Ovary (tissue), 9 donors: ENCODE results near the gene LRFN2. TPM values are rescaled to one million over a fixed set of nuclear protein-coding genes. Genes with fewer than 3 reads are reported as not detected.

ENCODE experiments used
- DNase-seq, 5 donors: peaks; one replicate each; pipeline ENCODE4 v3.0.0-alpha.2; 2019 to 2020
- H3K27ac ChIP-seq, 2 donors: fragments of 200-600 bp; one replicate each; pipeline versions ENCODE4 v1.5.1 to v1.8.0; 2019 to 2022
- H3K27me3 ChIP-seq: fragments of 200-600 bp; one replicate; pipeline ENCODE4 v1.8.0; 2022
- H3K36me3 ChIP-seq: fragments of 200-600 bp; sonication (generic); one replicate; pipeline ENCODE4 v1.5.1; 2019
- H3K4me1 ChIP-seq: one replicate; pipeline ENCODE4 v1.8.1; 2013; ENCODE audit warnings: mild to moderate bottlenecking, moderate library complexity; ENCODE audit not compliant: insufficient read depth
- H3K4me3 ChIP-seq: fragments of 200-600 bp; sonication (generic); one replicate; pipeline ENCODE4 v1.5.1; 2017
- H3K9me3 ChIP-seq, 2 donors: fragments of 200-600 bp in 1 of 2; sonication (generic) in 1 of 2; one replicate each; pipeline versions ENCODE4 v1.5.1 to v1.8.1; 2013 to 2019; ENCODE audit warnings: mild to moderate bottlenecking in 1 of 2, moderate library complexity in 1 of 2
- EP300 ChIP-seq: sonication (generic); formaldehyde crosslinking; IDR thresholded peaks from one replicate; pipeline ENCODE4 v1.6.1; 2017; ENCODE audit warnings: antibody characterized with exemption
- POLR2A ChIP-seq: fragments of 450-650 bp; IDR thresholded peaks from one replicate; pipeline ENCODE4 v1.6.1; 2017; ENCODE audit warnings: antibody characterized with exemption, mild to moderate bottlenecking, moderate library complexity
- WGBS, 3 donors: extraction: QIAGEN DNeasy Blood & Tissue Kit in 1 of 3; methylation state at CpG; one replicate each; pipeline versions ENCODE4 v1.1.5 to v1.1.7; 2013 to 2017; 5-methylcytosine and 5-hydroxymethylcytosine counted together
- intact Hi-C, 4 donors: fragments of 100-400 bp; cut with DNase I; formaldehyde crosslinking; loops; one replicate each; pipeline versions ENCODE4 v1.11.0 to v1.15.1; 2022 to 2023
- polyA plus RNA-seq, 2 donors: library from polyadenylated mRNA; stranded (reverse); fragments of 200-250 nt in 1 of 2; fragments of 350-450 nt in 1 of 2; fragmentation: Illumina TruSeq in 1 of 2; extraction: RNeasy Lipid Tissue Mini Kit (QIAGEN cat#74804) in 1 of 2; gene quantifications; one replicate each; pipeline ENCODE4 v1.2.3, GENCODE V29; 2013 to 2014
- total RNA-seq, 7 donors: library from RNA; depleted of rRNA in 2 of 7; stranded (reverse); fragments of >200 nt in 2 of 7; fragmentation: NEBNext Ultra II Directional in 3 of 7; extraction: Animal tissue kit (Norgen Biotek cat#: 25700) in 3 of 7; gene quantifications; one replicate each; pipeline versions ENCODE4 v1.1.0 to v1.2.4, GENCODE V29; 2016 to 2023
- TF ChIP-seq, protein P1 (sequence below), 3 donors: fragments of 450-650 bp in 2 of 3; fragments of 200-600 bp in 1 of 3; IDR thresholded peaks; one replicate each; pipeline versions ENCODE4 v1.5.1 to v1.8.0; 2016 to 2022; ENCODE audit warnings: antibody characterized with exemption in 3 of 3, mild to moderate bottlenecking in 1 of 3
- donor health status: DM: no; HTN: no; CAD: no; lungs with moderate emphysema.
- donor health status: DM: no; HTN: no; CAD: no.
- donor health status: Bipolar disorder and iron deficiency.
- donor health status: DM: yes; HTN: yes; CAD: no.
- donor health status: DM: no; HTN: no; CAD: no.
- donor health status: DM: yes; HTN: yes; CAD: no.

The LRFN2 gene
- total and polyA plus RNA-seq, 9 donors = 0.10 to 2.2 (median 0.66) TPM

DNA sequence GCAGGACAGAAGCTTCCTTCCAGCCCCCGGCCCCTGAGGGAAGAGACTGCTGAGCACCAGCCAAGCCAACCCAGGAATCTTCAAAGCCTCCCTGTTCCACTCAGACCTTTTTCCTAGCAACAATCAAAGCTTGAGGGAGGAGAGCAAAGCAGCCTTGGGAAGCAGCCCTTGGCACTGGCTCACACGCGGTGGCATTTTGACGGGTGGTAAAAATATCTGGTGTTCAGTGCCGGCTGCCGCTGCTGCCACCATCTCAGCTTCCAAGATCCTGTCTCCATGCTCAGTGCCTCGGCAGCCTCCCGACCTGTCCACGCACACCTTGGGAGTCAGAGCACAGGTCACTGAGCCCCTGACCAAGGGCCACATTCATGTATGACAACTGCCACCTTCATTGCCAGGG is 170.1 kb downstream of the LRFN2 start:
- Histone ChIP-seq H3K27ac (no peak overlapping the region), H3K36me3 (no peaks in the 10 kb centered on the region), H3K9me3 (no peaks in the 10 kb centered on the region), H3K4me1 (no peaks in the 10 kb centered on the region), H3K27me3 (no peaks in the 10 kb centered on the region), H3K4me3 (no peak overlapping the region)
- intact Hi-C loops = no loop called here
- 55 to 70% (median 65%) methylated on average over 9 of the region's 9 CpGs for WGBS, 3 donors
- TF ChIP-seq, protein P1, sequence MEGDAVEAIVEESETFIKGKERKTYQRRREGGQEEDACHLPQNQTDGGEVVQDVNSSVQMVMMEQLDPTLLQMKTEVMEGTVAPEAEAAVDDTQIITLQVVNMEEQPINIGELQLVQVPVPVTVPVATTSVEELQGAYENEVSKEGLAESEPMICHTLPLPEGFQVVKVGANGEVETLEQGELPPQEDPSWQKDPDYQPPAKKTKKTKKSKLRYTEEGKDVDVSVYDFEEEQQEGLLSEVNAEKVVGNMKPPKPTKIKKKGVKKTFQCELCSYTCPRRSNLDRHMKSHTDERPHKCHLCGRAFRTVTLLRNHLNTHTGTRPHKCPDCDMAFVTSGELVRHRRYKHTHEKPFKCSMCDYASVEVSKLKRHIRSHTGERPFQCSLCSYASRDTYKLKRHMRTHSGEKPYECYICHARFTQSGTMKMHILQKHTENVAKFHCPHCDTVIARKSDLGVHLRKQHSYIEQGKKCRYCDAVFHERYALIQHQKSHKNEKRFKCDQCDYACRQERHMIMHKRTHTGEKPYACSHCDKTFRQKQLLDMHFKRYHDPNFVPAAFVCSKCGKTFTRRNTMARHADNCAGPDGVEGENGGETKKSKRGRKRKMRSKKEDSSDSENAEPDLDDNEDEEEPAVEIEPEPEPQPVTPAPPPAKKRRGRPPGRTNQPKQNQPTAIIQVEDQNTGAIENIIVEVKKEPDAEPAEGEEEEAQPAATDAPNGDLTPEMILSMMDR (IDR thresholded peaks at IDR 0.05) = no peak
- TF ChIP-seq POLR2A (no peak), EP300 (no peak)
- DNase-seq = no peak

DNA sequence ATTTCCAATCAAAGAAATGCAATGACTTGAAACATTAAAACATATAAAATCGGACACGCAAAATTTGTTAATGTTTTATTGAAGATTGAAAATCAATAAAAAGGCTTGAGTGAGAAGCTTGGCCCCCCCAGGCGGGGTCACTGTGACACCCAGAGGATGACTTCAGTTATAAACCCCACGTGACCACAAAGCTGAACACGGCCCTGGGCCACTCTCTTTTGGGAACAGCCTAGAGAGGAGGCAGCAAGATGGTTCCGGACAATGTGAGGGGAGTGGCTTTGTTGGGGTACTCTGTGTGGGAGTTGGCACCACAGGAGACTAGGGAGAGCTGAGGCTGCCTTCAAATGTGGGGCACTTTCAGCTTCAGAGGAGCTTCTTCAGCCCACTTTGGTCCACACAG is 172.5 kb downstream of the LRFN2 start:
- Histone ChIP-seq H3K36me3 (no peaks in the 10 kb centered on the region), H3K4me3 (no peak overlapping the region), H3K27ac (no peak overlapping the region), H3K4me1 (no peaks in the 10 kb centered on the region), H3K27me3 (no peaks in the 10 kb centered on the region), H3K9me3 (no peaks in the 10 kb centered on the region)
- intact Hi-C loops = no loop called here
- no peak for DNase-seq
- WGBS, 3 donors = 80 to 88% (median 87%) methylated on average over 6 of the region's 6 CpGs
- TF ChIP-seq EP300 = no peak
- TF ChIP-seq, protein P1 (IDR thresholded peaks at IDR 0.05) = no peak
- no peak for TF ChIP-seq POLR2A

DNA sequence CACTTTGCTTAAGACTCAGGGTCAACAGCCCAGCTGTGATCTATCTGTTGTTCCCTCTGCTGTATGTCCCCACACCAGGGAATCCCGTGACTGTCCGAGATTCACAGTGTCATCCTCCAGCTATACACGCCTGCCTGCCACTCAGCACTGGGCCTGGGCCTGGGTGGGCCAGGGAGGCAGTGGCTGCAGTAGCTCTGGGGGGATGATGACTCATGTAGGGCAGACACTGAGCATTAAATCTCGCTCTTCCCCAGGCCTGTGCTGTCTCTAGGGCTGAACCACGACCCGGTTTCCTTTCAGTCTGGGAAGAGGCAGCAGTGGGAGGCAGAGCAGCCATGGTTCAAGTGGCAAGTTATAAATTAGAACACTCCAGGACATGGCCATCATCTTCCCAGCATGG is 173.9 kb downstream of the LRFN2 start:
- Histone ChIP-seq H3K4me3 (no peak overlapping the region), H3K27ac (no peak overlapping the region), H3K4me1 (no peaks in the 10 kb centered on the region), H3K27me3 (no peaks in the 10 kb centered on the region), H3K36me3 (no peaks in the 10 kb centered on the region), H3K9me3 (no peaks in the 10 kb centered on the region)
- intact Hi-C loops = no loop called here
- TF ChIP-seq, protein P1 (IDR thresholded peaks at IDR 0.05) = no peak
- TF ChIP-seq POLR2A (no peak), EP300 (no peak)
- 27 to 46% (median 36%) methylated on average over 6 of the region's 6 CpGs for WGBS, 3 donors
- no peak for DNase-seq

DNA sequence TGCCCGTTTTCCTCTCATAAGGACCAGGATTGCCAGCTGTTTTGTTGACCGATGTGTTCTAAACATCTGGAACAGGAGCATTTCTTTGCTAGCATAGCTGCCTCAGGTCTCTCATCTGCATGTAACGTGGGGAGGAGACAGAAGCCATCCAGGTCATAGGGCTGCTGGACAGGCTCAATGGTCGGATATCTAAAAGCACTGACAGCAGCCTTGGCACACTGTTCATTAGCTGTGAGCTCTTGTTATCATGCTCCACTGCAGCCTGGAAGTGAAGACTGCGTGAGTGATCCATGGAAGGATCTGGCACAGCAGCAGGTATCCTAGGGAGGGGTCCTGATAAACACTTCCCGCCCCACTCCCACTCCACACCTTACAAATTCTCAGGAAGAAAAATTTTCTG is 175.3 kb downstream of the LRFN2 start:
- no peak for DNase-seq
- 72 to 80% (median 77%) methylated on average over 6 of the region's 6 CpGs for WGBS, 3 donors
- intact Hi-C loops = no loop called here
- TF ChIP-seq EP300 = no peak
- TF ChIP-seq, protein P1 (IDR thresholded peaks at IDR 0.05) = no peak
- TF ChIP-seq POLR2A = no peak
- Histone ChIP-seq H3K4me3 (no peak overlapping the region), H3K27ac (no peak overlapping the region), H3K4me1 (no peaks in the 10 kb centered on the region), H3K36me3 (no peaks in the 10 kb centered on the region), H3K27me3 (no peaks in the 10 kb centered on the region), H3K9me3 (no peaks in the 10 kb centered on the region)

DNA sequence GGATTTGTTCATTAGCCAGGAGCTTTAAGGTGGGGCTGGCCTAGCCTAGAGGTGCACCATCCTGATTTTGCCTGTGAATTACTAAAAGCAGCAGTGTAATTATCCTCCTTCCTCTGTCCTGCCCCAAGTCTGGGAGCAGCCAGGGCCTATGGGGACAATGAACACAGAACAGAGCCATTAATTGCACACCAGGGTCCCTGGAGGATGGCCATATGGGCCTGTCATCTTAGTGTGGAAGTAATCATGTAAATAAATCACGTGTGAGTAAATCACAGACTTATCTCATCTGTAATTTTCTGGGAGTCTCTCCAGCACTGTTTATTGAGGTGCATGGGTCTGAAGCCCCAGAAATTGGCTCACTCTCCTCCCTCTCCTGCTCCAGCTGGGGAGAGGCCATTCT is 176.3 kb downstream of the LRFN2 start:
- no peak for DNase-seq
- intact Hi-C loops = no loop called here
- WGBS, 3 donors = 25 to 50% (median 41%) methylated on average over 1 of the region's 1 CpG

More for the DNA sequence above, 176.3 kb downstream of the LRFN2 start:
- TF ChIP-seq POLR2A = no peak
- TF ChIP-seq, protein P1 (IDR thresholded peaks at IDR 0.05) = no peak
- no peak for TF ChIP-seq EP300
- Histone ChIP-seq H3K4me1 (no peaks in the 10 kb centered on the region), H3K9me3 (no peaks in the 10 kb centered on the region), H3K36me3 (no peaks in the 10 kb centered on the region), H3K27me3 (no peaks in the 10 kb centered on the region), H3K27ac (no peak overlapping the region), H3K4me3 (no peak overlapping the region)
